Ishikawa (cell line): Measurements from ENCODE around the gene CHI3L2.

Experiments used
- EGR1 ChIP-seq: IDR thresholded peaks from 2 replicates; pipeline ENCODE4 v1.6.1; 2012
- EP300 ChIP-seq: IDR thresholded peaks from 2 replicates; pipeline ENCODE4 v1.6.1; 2012; ENCODE audit warnings: borderline replicate concordance
- FOXM1 ChIP-seq: IDR thresholded peaks from 2 replicates; pipeline ENCODE4 v1.6.1; 2012; ENCODE audit warnings: low read depth, borderline replicate concordance
- RAD21 ChIP-seq: IDR thresholded peaks from 2 replicates; pipeline ENCODE4 v1.6.1; 2012; ENCODE audit warnings: low read depth
- REST ChIP-seq: IDR thresholded peaks from 2 replicates; pipeline ENCODE4 v1.6.1; 2012; ENCODE audit warnings: low read depth, mild to moderate bottlenecking
- TAF1 ChIP-seq: IDR thresholded peaks from 2 replicates; pipeline ENCODE4 v1.6.1; 2012; ENCODE audit warnings: low read depth, mild to moderate bottlenecking
- TCF12 ChIP-seq: IDR thresholded peaks from 2 replicates; pipeline ENCODE4 v1.6.1; 2012; ENCODE audit warnings: low read depth
- TEAD4 ChIP-seq: IDR thresholded peaks from 2 replicates; pipeline ENCODE4 v1.6.1; 2012
- YY1 ChIP-seq: IDR thresholded peaks from 2 replicates; pipeline ENCODE4 v1.6.1; 2012; ENCODE audit warnings: low read depth
- ZBTB7A ChIP-seq: IDR thresholded peaks from 2 replicates; pipeline ENCODE4 v1.6.1; 2012; ENCODE audit warnings: low read depth
- TF ChIP-seq, protein P1 (sequence below): IDR thresholded peaks from 2 replicates; pipeline ENCODE4 v1.6.1; 2012
- TF ChIP-seq, protein P2 (sequence below): IDR thresholded peaks from 2 replicates; pipeline ENCODE4 v1.6.1; 2012

DNA sequence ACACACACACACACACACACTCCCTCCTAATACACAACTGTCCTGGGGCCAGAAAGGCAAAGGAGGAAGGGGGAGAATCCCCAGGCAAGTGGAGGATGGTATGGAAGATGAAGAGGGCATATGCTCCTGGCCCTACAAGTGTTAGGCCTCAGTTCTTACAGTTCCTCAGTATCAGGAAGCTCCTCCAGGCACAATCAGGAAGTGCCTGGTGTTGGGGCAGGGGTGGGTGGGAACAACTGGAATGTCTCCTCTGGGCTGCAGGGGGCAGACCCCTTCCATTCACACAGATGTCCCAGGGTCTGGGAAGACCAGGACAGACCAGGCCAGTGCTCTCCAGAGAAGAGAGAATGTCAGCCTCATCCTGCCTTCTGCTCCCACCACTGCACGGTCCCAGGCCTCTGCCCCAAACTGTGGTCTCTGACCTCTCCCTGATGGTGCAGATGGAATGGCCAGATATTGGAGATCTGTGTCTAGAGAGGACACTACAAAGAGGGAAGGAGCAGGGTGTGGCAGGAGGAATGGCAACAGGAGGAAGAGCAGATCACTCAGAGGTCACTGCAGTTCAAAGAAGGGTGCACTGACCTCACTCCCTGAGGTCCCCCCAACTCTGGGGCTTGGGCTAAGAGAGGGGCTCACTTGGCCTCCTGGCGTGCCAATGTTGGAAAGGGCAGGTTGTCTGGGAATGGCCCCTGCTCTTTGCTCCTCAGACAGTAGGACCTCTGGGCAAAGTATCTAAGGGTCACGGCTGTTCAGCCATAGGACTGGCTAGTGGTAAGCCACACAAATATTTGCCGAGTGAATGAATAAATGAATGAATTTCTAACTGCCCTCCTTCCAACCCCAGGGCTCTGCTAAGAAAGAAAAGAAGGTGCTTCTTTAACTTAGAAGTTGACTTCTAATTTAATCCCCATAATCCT is 24.5 kb upstream of the CHI3L2 start:
- TF ChIP-seq, protein P1, sequence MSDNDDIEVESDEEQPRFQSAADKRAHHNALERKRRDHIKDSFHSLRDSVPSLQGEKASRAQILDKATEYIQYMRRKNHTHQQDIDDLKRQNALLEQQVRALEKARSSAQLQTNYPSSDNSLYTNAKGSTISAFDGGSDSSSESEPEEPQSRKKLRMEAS, result no peak
- no peak for TF ChIP-seq TEAD4
- no peak for TF ChIP-seq TAF1
- no peak for TF ChIP-seq FOXM1
- no peak for TF ChIP-seq EP300
- no peak for TF ChIP-seq EGR1
- TF ChIP-seq ZBTB7A, result no peak
- no peak for TF ChIP-seq RAD21
- no peak for TF ChIP-seq TCF12
- TF ChIP-seq REST, result no peak
- TF ChIP-seq YY1, result no peak
- TF ChIP-seq, protein P2, sequence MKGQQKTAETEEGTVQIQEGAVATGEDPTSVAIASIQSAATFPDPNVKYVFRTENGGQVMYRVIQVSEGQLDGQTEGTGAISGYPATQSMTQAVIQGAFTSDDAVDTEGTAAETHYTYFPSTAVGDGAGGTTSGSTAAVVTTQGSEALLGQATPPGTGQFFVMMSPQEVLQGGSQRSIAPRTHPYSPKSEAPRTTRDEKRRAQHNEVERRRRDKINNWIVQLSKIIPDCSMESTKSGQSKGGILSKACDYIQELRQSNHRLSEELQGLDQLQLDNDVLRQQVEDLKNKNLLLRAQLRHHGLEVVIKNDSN, result no peak
